ENCODE data around the gene TNFAIP1.

The TNFAIP1 gene

DNA sequence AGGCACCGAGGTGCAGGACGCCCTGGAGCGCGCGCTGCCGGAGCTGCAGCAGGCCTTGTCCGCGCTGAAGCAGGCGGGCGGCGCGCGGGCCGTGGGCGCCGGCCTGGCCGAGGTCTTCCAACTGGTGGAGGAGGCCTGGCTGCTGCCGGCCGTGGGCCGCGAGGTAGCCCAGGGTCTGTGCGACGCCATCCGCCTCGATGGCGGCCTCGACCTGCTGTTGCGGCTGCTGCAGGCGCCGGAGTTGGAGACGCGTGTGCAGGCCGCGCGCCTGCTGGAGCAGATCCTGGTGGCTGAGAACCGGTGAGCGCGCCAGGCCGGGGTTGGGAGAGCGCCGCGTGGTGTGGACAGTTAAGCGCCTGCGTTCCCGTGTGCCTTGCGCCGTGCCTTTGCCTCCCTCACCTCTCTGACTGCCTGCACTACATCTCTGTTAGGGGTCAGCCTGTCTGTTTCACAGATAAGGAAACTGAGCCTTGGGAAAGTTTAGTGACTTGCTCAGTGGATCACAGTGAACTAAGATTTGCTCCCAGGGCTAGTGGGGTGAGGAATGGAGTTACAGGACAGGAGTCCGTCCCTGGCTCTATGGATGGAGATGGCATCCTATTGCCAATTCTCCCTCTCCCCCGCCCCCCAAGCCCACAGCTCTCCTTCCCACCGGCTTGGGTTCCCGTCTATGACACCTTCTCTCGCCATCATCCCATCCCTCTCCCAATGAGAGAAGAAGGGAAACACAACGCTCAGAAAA is 36.8 kb downstream of the TNFAIP1 start:
- DNase-seq: no peak

DNA sequence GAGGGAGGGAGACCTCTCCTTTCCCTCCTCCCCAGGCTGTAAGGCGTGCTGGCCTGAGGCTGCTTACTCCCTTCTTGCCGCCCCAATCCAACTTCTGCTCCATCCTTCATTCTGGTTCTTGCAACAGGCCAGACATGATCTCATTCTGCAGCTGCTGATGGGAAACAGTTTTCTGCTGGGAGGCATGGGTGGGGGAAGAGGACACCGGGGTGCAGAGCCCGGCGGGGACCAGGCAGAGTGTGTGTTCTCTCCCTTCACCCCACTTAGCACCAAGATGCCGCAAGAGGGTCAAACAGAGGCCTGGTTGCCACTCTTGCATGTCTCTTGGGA is 37.3 kb downstream of the TNFAIP1 start:
- DNase-seq: no peak

DNA sequence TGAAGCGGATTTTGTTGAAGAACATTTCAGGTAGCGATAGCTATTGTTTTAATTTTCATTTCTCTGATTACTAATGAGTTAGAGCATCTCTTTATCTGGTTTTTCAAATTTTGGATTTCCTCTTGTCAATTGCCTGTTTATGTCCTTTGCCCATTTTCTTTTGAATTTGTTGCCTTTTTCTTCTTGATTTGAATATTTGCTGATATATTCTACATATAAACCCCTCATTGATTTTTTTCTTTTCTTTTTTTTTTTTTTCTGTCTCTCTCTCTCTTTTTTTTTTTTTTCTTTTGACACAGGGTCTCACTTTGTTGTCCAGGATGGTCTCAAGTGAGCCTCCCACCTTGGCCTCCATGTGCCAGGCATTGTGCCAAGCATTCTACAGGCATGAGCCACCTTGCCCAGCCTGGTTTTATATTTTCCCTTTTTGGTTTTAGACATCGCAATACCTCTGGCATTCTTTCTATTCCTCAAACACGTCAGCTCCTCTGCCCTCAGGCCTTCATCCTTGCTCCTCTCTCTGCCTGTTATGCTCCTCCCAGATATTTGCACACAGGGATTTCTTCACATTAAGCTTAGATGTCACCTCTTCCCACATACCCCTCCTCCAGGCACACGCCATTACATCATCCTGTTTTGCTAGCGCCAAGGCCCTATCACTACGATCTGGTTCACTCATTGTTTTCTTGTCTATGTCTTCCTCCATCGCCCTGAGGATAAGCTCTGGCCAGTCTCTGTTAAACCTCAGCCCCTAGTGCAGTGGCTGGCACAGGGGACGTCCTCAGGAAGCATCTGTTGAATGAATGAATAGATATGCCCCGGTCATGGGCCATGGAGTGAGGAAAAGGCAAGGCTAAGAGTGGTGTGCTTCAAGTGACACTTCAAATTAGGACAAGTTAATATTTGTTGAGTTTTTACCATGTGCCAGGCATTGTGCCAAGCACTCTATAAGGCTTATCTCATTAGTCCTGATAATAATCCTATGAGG is 44.5 kb downstream of the TNFAIP1 start:
- DNase-seq: no peak

DNA sequence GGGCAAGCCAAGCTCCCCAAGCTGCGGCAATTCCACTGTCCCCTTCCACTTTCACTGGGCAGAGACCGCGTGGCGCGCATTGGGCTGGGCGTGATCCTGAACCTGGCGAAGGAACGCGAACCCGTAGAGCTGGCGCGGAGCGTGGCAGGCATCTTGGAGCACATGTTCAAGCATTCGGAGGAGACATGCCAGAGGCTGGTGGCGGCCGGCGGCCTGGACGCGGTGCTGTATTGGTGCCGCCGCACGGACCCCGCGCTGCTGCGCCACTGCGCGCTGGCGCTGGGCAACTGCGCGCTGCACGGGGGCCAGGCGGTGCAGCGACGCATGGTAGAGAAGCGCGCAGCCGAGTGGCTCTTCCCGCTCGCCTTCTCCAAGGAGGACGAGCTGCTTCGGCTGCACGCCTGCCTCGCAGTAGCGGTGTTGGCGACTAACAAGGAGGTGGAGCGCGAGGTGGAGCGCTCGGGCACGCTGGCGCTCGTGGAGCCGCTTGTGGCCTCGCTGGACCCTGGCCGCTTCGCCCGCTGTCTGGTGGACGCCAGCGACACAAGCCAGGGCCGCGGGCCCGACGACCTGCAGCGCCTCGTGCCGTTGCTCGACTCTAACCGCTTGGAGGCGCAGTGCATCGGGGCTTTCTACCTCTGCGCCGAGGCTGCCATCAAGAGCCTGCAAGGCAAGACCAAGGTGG is 45.7 kb downstream of the TNFAIP1 start:
- no peak for DNase-seq

DNA sequence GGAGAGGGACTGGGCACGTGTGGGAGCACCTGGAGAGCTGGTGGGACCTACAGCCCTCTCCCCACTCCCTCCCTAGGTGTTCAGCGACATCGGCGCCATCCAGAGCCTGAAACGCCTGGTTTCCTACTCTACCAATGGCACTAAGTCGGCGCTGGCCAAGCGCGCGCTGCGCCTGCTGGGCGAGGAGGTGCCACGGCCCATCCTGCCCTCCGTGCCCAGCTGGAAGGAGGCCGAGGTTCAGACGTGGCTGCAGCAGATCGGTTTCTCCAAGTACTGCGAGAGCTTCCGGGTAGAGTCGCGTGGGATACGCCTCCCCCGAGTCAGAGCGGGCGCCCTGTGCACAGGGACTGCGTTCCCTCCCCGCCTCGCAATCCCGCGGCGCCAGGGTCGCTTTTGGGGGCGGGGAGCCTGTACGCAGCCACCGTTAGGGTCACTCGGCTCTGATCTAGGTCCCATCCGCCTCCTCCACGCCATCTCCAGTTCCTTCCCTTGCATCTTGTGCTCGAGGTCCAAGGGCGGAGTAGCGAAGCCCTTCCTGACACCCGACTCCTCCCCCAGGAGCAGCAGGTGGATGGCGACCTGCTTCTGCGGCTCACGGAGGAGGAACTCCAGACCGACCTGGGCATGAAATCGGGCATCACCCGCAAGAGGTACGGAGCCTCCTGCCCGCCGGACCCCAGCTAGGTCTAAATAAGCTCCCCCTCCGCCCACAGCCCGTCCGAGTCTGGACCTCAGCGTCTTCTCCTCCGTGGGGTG is 48.9 kb downstream of the TNFAIP1 start:
- peak; percentile 47 for DNase-seq

DNA sequence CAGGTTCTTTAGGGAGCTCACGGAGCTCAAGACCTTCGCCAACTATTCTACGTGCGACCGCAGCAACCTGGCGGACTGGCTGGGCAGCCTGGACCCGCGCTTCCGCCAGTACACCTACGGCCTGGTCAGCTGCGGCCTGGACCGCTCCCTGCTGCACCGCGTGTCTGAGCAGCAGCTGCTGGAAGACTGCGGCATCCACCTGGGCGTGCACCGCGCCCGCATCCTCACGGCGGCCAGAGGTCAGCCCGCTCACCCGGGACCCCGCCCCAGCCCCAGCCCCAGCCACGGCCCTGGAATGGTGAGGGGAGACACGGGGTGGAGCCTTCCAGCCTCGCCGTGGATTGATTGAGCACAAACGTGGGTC is 49.5 kb downstream of the TNFAIP1 start:
- DNase-seq: no peak

DNA sequence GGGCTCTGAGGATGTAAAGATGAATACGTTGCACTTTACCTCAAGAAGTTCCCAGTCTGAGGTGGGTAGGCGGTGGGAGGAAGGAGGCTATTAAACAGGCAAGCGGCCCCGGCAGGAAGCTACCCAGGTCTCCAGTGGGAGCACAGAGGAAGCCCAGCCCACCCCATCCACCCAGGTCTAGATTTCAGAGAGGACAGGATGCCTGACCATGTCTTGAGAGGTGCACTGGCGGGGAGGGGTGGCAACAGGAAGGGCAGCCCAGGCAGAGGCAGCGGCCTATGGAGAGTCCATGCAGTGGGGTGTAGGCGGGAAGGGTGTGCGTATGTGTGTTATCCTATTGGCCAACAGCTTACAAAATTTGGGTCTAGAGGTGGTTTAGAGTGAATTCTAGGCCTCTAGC is 49.8 kb downstream of the TNFAIP1 start:
- no peak for DNase-seq

DNA sequence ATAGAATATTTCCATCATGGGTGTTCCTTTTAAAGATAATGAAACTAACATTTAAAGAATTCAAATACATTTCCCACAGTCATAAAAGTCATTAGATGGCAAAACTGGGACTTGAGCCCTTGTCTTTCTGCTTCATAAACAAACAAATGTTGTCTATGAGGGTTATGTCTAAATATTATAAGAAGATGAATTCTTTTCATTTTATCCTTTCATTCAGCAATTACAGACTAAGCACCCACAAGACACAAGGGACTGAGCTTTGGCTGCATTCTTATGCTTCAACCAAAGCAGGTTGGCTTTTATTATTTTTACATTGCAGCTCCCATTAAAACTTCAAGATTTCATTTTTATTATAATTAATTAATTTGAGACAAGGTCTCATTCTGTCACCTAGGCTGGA is 50.8 kb downstream of the TNFAIP1 start:
- DNase-seq: no peak

DNA sequence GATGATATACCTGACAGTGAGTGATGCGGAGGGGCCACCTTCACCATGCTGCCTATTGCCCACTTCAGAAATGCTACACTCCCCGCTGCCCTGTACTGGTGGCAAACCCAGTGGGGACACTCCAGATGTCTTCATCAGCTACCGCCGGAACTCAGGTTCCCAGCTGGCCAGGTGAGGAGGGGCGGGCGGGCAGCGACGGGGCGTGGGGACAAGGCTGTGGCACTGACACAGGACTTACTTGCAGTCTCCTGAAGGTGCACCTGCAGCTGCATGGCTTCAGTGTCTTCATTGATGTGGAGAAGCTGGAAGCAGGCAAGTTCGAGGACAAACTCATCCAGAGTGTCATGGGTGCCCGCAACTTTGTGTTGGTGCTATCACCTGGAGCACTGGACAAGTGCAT is 52.5 kb downstream of the TNFAIP1 start:
- no peak for DNase-seq

DNA sequence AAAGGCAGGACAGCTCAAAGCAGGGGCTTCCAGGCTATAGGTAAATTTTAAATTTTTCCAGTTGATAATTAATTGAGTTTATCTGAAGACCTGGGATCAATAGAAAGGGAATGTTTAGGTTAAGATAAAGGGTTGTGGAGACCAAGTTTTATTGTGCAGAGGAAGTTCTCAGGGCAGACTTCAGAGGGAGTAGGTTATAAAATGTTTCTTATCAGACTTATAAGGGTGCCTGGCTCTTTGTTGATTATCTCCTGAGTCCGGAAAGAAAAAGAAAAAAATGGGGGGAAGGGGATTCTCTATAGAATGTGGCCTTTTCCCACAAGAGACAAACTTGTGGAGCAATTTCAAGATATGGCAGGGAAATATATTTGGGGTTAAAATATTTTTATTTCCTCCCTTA is 54.6 kb downstream of the TNFAIP1 start:
- no peak for DNase-seq

DNA sequence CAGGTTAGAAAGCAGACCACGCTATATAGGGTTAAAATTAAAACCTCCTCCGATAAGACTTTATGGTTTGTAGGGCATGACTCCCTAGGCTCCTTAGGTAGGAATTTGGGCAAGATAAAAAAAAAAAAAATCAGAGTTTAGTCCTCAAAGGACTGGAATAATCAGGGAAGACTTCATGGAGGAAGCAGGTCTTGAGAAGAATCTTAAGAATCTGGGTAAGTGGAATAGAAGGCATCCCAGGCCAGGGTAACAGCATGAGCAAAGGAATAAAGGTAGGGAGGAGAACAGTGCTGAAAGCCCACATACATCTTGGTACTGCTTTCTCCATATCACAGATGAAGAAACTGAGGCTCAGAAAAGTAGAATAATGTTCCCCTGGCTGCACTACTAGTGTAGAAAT is 55.0 kb downstream of the TNFAIP1 start:
- no peak for DNase-seq

DNA sequence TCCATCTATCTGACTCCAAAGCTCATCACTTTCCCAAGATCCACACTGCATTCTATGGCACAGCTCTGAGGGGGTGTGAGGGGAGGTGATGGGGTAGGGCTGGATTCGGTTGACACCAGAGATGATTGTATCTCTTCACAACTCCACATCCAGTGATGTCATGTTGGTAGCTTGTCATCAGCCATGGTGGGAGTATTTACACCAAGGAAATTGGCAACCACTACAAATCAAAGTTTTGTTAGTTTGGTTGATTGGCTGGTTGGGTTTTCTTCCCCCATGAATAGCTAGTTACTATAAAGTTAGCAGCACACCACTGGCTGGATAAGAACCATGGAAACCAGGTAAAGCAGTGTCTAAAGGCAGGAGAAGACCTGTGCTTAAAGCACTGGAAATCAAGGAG is 55.4 kb downstream of the TNFAIP1 start:
- no peak for DNase-seq

DNA sequence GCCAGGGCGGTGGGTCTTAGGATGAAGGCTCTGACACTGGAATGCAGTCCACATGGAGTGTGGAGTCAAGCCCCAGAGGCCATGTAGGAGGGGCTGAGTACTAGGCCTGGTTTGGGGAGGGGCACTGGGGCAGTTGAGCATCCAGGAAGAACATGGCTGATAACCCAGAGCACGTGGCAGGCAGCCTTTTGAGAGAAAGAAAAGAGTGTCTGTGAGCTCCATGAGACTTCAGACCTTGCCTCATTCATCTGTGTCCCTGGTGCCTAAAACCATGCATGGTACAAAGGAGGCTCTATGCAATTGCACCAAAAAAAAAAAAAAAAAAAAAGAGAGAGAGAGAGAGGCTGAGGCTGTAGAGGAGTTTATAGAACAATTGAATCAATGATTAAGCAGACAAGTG is 55.8 kb downstream of the TNFAIP1 start:
- DNase-seq: no peak

DNA sequence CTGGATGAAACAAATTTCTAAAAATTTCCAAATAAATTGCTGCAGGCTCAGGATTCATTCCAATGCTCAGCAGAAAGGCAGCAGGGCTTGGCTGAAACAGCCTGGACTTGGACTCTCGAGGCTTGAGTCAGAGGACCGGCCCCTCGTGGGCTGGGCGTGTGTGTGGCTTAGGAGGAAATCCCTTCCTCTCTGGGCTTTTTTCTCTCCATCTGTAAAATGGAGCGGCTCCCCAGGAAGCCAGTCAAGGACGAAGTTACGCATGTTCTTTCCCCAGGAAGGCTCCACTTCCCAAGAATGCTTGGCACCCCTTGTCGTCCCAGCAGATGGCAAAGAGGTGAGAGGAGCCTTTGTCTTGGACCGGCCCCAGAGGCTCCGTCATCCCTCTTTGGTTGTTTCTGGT is 56.9 kb downstream of the TNFAIP1 start:
- DNase-seq: no peak

DNA sequence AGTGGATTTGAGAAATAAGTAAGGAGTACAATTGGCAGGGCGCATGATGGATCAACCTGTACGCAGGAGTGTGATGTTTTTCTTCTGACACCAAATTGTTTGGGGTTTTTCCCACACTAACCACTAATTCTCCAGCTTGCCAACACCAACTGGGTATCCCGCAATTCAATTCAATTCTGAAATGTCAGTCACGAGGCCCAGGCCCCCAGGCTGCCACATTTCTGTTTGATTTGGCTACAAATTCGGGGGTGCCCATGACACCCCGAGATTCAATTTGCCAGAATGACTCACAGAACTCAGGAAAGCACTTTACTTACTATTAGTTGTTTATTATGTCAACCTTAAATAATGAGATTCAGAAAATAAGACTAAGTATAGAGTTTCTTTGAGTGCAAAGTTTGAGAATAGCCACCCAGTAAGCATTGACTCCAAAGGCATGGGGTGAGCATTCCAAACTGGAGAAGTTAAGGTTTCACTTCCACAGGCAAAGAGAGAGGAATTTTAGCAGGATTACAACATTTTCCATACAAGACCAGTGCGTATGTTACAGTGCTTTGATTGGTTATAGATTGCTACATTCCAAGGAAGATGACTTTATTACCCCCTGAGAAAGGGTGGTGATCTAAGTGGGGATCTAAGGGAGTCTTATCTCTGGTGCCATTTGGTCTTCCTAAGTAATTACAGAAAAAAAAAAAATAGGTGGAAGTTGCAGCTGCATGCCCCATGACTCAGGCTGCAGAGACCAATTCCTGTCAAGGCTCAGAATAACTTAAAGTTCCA is 59.0 kb downstream of the TNFAIP1 start:
- DNase-seq: no peak

DNA sequence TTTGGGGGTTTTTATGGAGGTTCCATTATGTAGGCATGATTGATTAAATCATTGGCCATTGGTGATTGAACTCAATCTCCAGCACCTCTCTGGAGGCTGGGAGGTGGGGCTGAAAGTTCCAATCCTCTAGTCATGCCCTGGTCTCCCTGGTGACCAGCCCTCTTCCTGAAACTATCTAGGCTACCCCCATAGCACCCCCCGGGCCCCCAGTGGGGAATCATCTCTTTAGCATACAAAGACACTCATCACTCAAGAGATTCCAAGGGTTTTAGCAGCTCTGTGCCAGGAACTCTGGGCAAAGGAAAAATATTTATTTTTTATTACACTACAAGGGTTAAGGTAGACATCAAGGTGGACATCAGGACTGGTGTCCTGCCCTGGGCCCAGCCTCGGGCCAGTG is 59.9 kb downstream of the TNFAIP1 start:
- DNase-seq: no peak

DNA sequence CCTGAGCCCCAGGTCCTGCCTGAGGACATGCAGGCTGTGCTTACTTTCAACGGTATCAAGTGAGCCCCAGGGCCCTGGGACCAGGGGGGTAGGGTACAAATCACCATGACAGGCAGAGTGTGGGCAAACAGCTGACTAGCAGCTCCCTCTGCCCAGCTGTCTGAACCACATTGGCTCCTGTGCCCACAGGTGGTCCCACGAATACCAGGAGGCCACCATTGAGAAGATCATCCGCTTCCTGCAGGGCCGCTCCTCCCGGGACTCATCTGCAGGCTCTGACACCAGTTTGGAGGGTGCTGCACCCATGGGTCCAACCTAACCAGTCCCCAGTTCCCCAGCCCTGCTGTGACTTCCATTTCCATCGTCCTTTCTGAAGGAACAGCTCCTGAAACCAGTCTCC is 60.4 kb downstream of the TNFAIP1 start:
- DNase-seq: no peak
